Mesendoderm (in vitro differentiated cells): ENCODE results near the gene KRTAP6-3.

Experiments used
- DNase-seq: peaks from one replicate; pipeline ENCODE4 v3.0.0; 2013
- H2AK5ac ChIP-seq: 2 replicates; pipeline ENCODE4 v1.6.1; 2013; ENCODE audit warnings: low read length, inconsistent platforms
- H2BK120ac ChIP-seq: 2 replicates; pipeline ENCODE4 v1.6.1; 2013; ENCODE audit warnings: low read depth, mild to moderate bottlenecking, low read length, moderate library complexity, mixed read lengths
- H2BK15ac ChIP-seq: replicated peaks from 2 replicates; pipeline ENCODE4 v1.6.1; 2013; ENCODE audit warnings: low read depth, mild to moderate bottlenecking, moderate library complexity
- H2BK5ac ChIP-seq: 2 replicates; pipeline ENCODE4 v1.6.1; 2013; ENCODE audit warnings: low read length, inconsistent platforms
- H3K18ac ChIP-seq: 2 replicates; pipeline ENCODE4 v1.6.1; 2013; ENCODE audit warnings: mild to moderate bottlenecking, low read length, mixed read lengths
- H3K23ac ChIP-seq: one replicate; pipeline ENCODE4 v1.6.1; 2013; ENCODE audit warnings: low read length
- H3K27ac ChIP-seq: 2 replicates; pipeline ENCODE4 v1.5.1; 2013; ENCODE audit warnings: low read depth, mild to moderate bottlenecking, inconsistent platforms, low read length, moderate library complexity
- H3K27me3 ChIP-seq: 2 replicates; pipeline ENCODE4 v1.6.1; 2013; ENCODE audit warnings: low read length, control low read depth, mild to moderate bottlenecking, inconsistent platforms; ENCODE audit not compliant: insufficient read depth, poor library complexity
- H3K36me3 ChIP-seq: 2 replicates; pipeline ENCODE4 v1.6.1; 2013; ENCODE audit warnings: low read length, inconsistent platforms; ENCODE audit not compliant: control insufficient read depth, insufficient read depth
- H3K4ac ChIP-seq: one replicate; pipeline ENCODE4 v1.6.1; 2013; ENCODE audit warnings: low read depth, mild to moderate bottlenecking, low read length, moderate library complexity
- H3K4me1 ChIP-seq: 2 replicates; pipeline ENCODE4 v1.6.1; 2013; ENCODE audit warnings: low read depth, low read length, inconsistent platforms; ENCODE audit not compliant: control insufficient read depth
- H3K4me2 ChIP-seq: 2 replicates; pipeline ENCODE4 v1.6.1; 2013; ENCODE audit warnings: low read length
- H3K4me3 ChIP-seq: 2 replicates; pipeline ENCODE4 v1.5.1; 2013; ENCODE audit warnings: mild to moderate bottlenecking, low read length
- H3K56ac ChIP-seq: one replicate; pipeline ENCODE4 v1.6.1; 2013; ENCODE audit warnings: low read length
- H3K79me1 ChIP-seq: 2 replicates; pipeline ENCODE4 v1.6.1; 2013; ENCODE audit warnings: low read length, inconsistent platforms
- H3K79me2 ChIP-seq: 2 replicates; pipeline ENCODE4 v1.6.1; 2013; ENCODE audit warnings: mild to moderate bottlenecking, low read length; ENCODE audit not compliant: control insufficient read depth, insufficient read depth
- H3K9ac ChIP-seq: 2 replicates; pipeline ENCODE4 v1.6.1; 2013; ENCODE audit warnings: low read length, inconsistent platforms
- H4K5ac ChIP-seq: one replicate; pipeline ENCODE4 v1.6.1; 2013; ENCODE audit warnings: low read length
- H4K8ac ChIP-seq: one replicate; pipeline ENCODE4 v1.6.1; 2013; ENCODE audit warnings: low read depth, mild to moderate bottlenecking, control low read depth, low read length, moderate library complexity
- WGBS: extraction: QIAGEN DNeasy Blood & Tissue Kit; methylation state at CpG from one replicate; pipeline ENCODE4 v1.1.7; 2013; ENCODE audit warnings: low lambda C conversion rate, missing lambda C conversion rate; ENCODE audit not compliant: insufficient coverage; ENCODE audit errors: extremely low coverage; 5-methylcytosine and 5-hydroxymethylcytosine counted together

KRTAP6-3 gene

DNA sequence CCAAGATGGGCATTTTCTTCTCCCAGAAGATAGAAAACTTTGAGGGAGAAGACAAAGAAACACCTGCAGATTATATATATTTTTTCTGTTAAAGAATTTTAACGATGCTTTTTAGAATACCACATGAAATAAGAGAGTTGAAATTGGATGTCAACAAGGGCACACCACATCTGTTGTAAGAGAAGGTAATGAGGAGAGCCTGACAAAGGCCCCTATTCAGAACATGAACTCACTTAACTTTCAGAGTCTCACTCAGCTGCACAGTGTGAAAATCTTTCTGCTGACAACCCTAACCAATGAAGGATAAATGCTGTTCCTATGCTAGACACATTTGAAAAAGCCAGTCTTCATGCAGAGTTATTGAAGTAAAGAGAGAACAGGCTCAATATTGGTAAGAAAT, 9.4 kb upstream of the KRTAP6-3 start:
- no peaks in the 10 kb centered on the region for H3K79me2 ChIP-seq
- no peak overlapping the region for H3K4me2 ChIP-seq
- H3K79me1 ChIP-seq: no peaks in the 10 kb centered on the region
- H2AK5ac ChIP-seq: no peak overlapping the region
- no peak overlapping the region for H3K56ac ChIP-seq
- no peak for DNase-seq
- H2BK15ac ChIP-seq: no peak overlapping the region
- no peak overlapping the region for H3K18ac ChIP-seq
- no peak overlapping the region for H3K23ac ChIP-seq
- no peaks in the 10 kb centered on the region for H3K4me1 ChIP-seq
- no peaks in the 10 kb centered on the region for H3K27me3 ChIP-seq
- no peak overlapping the region for H2BK120ac ChIP-seq
- no peak overlapping the region for H4K5ac ChIP-seq
- H3K4me3 ChIP-seq: no peak overlapping the region
- no peak overlapping the region for H3K4ac ChIP-seq
- no peaks in the 10 kb centered on the region for H3K36me3 ChIP-seq
- WGBS: no CpG with 5 or more reads among the region's 1 CpG
- no peak overlapping the region for H3K27ac ChIP-seq
- H4K8ac ChIP-seq: no peak overlapping the region
- no peak overlapping the region for H3K9ac ChIP-seq
- no peak overlapping the region for H2BK5ac ChIP-seq

DNA sequence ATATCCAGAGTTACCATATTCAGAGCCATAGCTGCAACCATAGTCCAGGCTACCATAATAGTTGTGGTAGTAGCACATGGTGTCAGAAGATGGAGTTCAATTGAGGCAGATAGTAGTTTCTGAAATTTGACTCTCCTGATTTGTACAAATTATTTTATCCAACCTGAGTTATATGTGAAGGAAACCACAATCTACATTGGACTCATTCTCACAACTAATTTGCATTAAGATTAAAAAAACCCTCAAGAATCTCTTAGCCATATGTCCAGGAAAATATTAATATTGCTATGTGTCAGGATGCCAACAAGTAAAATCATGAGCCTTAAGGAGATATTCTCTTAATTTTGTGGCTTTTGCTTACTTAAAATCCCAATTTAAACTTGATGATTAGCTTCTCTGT, 1.9 kb upstream of the KRTAP6-3 start, which contains the start of gene KRTAP22-2:
TSS of gene KRTAP22-2 (minus strand) at position 101 of the 400 bp plus-strand sequence.
- Histone ChIP-seq H2BK120ac (no peak within 1 kb of the TSS), H3K4me3 (no peak within 1 kb of the TSS), H4K8ac (no peak within 1 kb of the TSS), H3K56ac (no peak within 1 kb of the TSS), H3K9ac (no peak within 1 kb of the TSS), H2BK5ac (no peak within 1 kb of the TSS), H2AK5ac (no peak within 1 kb of the TSS), H3K27ac (no peak within 1 kb of the TSS), H4K5ac (no peak within 1 kb of the TSS), H3K4me1 (no peaks in the 10 kb centered on the region), H3K36me3 (no peaks in the 10 kb centered on the region), H2BK15ac (no peak within 1 kb of the TSS), H3K4me2 (no peak within 1 kb of the TSS), H3K18ac (no peak within 1 kb of the TSS), H3K79me2 (no peaks in the 10 kb centered on the region), H3K4ac (no peak within 1 kb of the TSS), H3K23ac (no peak within 1 kb of the TSS), H3K79me1 (no peaks in the 10 kb centered on the region), H3K27me3 (no peaks in the 10 kb centered on the region)
- no peak for DNase-seq

DNA sequence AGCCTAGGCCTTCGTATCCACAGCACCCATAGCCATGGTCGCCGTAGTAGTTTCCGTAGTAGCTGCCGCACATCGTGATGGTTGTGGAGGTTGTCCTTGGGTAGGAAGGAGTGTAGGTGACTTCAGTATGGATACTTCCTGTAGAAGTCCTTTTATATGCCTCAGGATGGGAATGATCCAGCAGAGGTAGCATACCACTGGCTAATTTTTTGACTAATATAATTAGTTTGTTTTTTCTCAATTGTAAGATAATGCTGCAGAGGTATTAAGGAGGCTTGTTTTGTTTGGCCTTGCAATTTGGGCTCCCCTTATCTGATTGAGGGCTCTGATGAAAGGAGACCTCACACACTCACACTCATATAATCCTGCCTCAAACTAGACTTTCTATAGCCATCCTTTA, 6.6 kb downstream of the KRTAP6-3 start, which contains the start of gene KRTAP6-2:
TSS of gene KRTAP6-2 (minus strand) at position 101 of the 400 bp plus-strand sequence. CDS start at position 73, 28 bp downstream.
- H3K4me3 ChIP-seq: no peak within 1 kb of the TSS
- no peak within 1 kb of the TSS for H2BK120ac ChIP-seq
- H3K23ac ChIP-seq: no peak within 1 kb of the TSS
- H3K36me3 ChIP-seq: no peaks in the 10 kb centered on the region
- H3K18ac ChIP-seq: no peak within 1 kb of the TSS
- no peaks in the 10 kb centered on the region for H3K4me1 ChIP-seq
- H3K79me2 ChIP-seq: no peaks in the 10 kb centered on the region
- no peak within 1 kb of the TSS for H3K4ac ChIP-seq
- H3K27ac ChIP-seq: no peak within 1 kb of the TSS
- no CpG with 5 or more reads among the region's 6 CpGs for WGBS
- H3K9ac ChIP-seq: no peak within 1 kb of the TSS
- no peak within 1 kb of the TSS for H4K8ac ChIP-seq
- H3K27me3 ChIP-seq: no peaks in the 10 kb centered on the region
- no peaks in the 10 kb centered on the region for H3K79me1 ChIP-seq
- H2AK5ac ChIP-seq: no peak within 1 kb of the TSS
- no peak within 1 kb of the TSS for H4K5ac ChIP-seq
- no peak within 1 kb of the TSS for H2BK15ac ChIP-seq
- H3K4me2 ChIP-seq: no peak within 1 kb of the TSS
- H2BK5ac ChIP-seq: no peak within 1 kb of the TSS
- H3K56ac ChIP-seq: no peak within 1 kb of the TSS
- no peak for DNase-seq

DNA sequence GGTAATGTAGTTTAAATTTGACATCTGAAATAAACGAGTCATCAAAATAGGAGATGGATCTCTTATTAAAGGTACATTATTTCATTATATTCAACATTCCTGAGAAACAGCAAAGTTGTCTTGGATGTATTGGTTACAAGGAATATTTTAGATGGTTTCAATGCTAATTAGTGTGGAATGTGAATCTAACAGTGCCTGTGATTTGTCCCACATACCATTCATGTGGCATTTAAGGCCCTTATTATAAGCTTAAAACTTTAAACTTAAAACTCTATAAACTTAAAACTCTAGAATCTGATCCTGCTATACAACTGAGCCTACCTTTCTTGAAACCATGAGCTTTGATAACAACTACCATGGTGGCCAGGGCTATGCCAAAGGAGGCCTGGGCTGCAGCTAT, 8.5 kb downstream of the KRTAP6-3 start, which contains the start of gene KRTAP22-1:
TSS of gene KRTAP22-1 (plus strand) at position 301 of the 400 bp plus-strand sequence.
- H3K4me3 ChIP-seq: no peak within 1 kb of the TSS
- H3K27me3 ChIP-seq: no peaks in the 10 kb centered on the region
- H3K23ac ChIP-seq: no peak within 1 kb of the TSS
- WGBS: no CpG with 5 or more reads among the region's 1 CpG
- no peak within 1 kb of the TSS for H3K4ac ChIP-seq
- H2BK120ac ChIP-seq: no peak within 1 kb of the TSS
- H3K79me1 ChIP-seq: no peaks in the 10 kb centered on the region
- no peak within 1 kb of the TSS for H3K27ac ChIP-seq
- no peak within 1 kb of the TSS for H3K18ac ChIP-seq
- H4K8ac ChIP-seq: no peak within 1 kb of the TSS
- H2BK15ac ChIP-seq: no peak within 1 kb of the TSS
- H3K36me3 ChIP-seq: no peaks in the 10 kb centered on the region
- no peak for DNase-seq
- no peak within 1 kb of the TSS for H2BK5ac ChIP-seq
- H3K4me1 ChIP-seq: no peaks in the 10 kb centered on the region
- H3K9ac ChIP-seq: no peak within 1 kb of the TSS
- H3K56ac ChIP-seq: no peak within 1 kb of the TSS
- H3K4me2 ChIP-seq: no peak within 1 kb of the TSS
- H3K79me2 ChIP-seq: no peaks in the 10 kb centered on the region
- H2AK5ac ChIP-seq: no peak within 1 kb of the TSS
- no peak within 1 kb of the TSS for H4K5ac ChIP-seq

DNA sequence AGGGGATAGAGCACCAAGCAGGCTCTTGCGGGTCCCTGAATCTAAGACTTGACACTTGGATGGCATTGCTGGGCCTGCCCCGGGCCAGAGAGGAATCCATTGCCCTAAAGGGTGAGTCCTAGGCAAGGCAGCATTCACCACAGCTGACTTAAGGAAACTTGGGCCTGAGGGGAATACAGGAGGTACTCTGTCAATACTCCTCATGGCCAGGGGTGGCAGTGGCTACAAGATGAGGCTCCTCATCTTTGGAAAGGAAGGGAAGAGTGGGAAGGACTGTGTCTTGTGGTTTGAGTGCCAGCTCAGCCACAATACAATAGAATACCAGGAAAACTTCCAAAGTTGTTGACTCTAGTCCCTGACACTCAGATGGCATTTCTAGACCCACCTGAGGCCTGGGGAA, 13.7 kb downstream of the KRTAP6-3 start:
- Histone ChIP-seq H3K79me2 (no peaks in the 10 kb centered on the region), H3K56ac (no peak overlapping the region), H3K36me3 (no peaks in the 10 kb centered on the region), H3K9ac (no peak overlapping the region), H3K27me3 (no peaks in the 10 kb centered on the region), H3K23ac (no peak overlapping the region), H3K4me2 (no peak overlapping the region), H3K27ac (no peak overlapping the region), H3K4me3 (no peak overlapping the region), H2BK5ac (no peak overlapping the region), H3K79me1 (no peaks in the 10 kb centered on the region), H3K18ac (no peak overlapping the region), H4K5ac (no peak overlapping the region), H2AK5ac (no peak overlapping the region), H4K8ac (no peak overlapping the region), H3K4ac (no peak overlapping the region), H3K4me1 (no peaks in the 10 kb centered on the region), H2BK120ac (no peak overlapping the region), H2BK15ac (no peak overlapping the region)
- no CpG with 5 or more reads among the region's 2 CpGs for WGBS
- peak; percentile 60 for DNase-seq

DNA sequence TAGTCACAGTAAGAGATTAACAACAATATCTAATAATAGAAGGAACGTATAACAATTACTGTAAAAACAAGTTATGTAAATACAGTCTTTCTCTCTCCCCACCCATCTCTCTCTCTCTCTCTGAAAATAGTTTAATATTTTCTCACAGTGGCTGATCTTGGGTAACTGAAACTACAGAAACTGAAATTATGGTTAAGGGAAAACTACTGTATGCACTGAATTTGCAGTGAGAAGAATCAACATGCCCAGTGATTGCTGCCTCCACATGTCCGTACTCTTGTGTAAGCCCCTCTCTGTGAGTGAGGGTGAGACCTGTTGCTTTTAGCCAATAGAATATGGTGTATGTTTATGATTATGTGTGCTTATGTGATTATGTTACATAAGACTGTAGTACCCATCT, 19.9 kb downstream of the KRTAP6-3 start:
- Histone ChIP-seq H2BK15ac (no peak overlapping the region), H2BK5ac (no peak overlapping the region), H2BK120ac (no peak overlapping the region), H3K79me2 (no peaks in the 10 kb centered on the region), H3K4me1 (no peaks in the 10 kb centered on the region), H4K5ac (no peak overlapping the region), H3K4me2 (no peak overlapping the region), H3K27ac (no peak overlapping the region), H3K4me3 (no peak overlapping the region), H4K8ac (no peak overlapping the region), H3K56ac (no peak overlapping the region), H3K23ac (no peak overlapping the region), H3K18ac (no peak overlapping the region), H3K36me3 (no peaks in the 10 kb centered on the region), H3K79me1 (no peaks in the 10 kb centered on the region), H3K4ac (no peak overlapping the region), H3K9ac (no peak overlapping the region), H2AK5ac (no peak overlapping the region), H3K27me3 (no peaks in the 10 kb centered on the region)
- no CpG with 5 or more reads among the region's 2 CpGs for WGBS
- no peak for DNase-seq
